Activated naive CD8-positive, alpha-beta T cell treated with anti-CD3 and anti-CD28 coated beads for 36 hours (primary cell): ENCODE data around the gene ANKRD44. TPM values are rescaled to one million over a fixed set of nuclear protein-coding genes. Genes with fewer than 3 reads are reported as not detected.

Experiments used
- DNase-seq: peaks from one replicate; pipeline ENCODE4 v3.0.0; 2021
- H3K27ac Mint-ChIP-seq: one replicate; pipeline ENCODE4 v1.8.0; 2022; ENCODE audit warnings: mild to moderate bottlenecking, moderate library complexity, mixed read lengths
- H3K27me3 Mint-ChIP-seq: one replicate; pipeline ENCODE4 v1.8.0; 2022; ENCODE audit warnings: mild to moderate bottlenecking, mixed read lengths
- H3K36me3 Mint-ChIP-seq: one replicate; pipeline ENCODE4 v1.8.0; 2021; ENCODE audit warnings: mild to moderate bottlenecking, mixed read lengths
- H3K4me1 Mint-ChIP-seq: one replicate; pipeline ENCODE4 v1.8.0; 2021; ENCODE audit warnings: mixed read lengths
- H3K4me3 Mint-ChIP-seq: one replicate; pipeline ENCODE4 v1.8.0; 2022; ENCODE audit warnings: mild to moderate bottlenecking, moderate library complexity, mixed read lengths
- H3K9me3 Mint-ChIP-seq: one replicate; pipeline ENCODE4 v1.8.0; 2022; ENCODE audit warnings: mixed read lengths
- total RNA-seq, 2 experiments: library from RNA; stranded (reverse); gene quantifications; one replicate each; pipeline ENCODE4 v1.2.3, GENCODE V29; 2021

Gene ANKRD44
- total RNA-seq, 2 experiments from 2014 or later, result 118 to 121 TPM

DNA sequence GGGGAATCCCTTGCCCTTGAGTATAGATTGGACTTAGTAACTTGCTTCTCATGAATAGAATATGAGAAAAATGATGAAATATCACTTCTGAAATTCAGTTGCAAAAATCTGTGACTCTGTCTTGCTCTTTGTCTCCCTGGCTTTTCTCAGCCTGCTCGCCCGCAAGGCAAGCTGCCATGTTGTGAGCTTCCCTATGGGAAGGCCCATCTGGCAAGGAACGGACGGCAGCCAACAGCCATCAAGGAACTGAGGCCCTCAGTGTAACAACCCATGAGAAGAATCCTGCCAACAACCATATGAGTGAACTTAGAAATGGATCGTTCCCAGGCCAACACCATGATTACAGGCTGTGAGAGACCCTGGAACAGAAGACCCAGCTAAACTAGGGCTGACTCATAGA, 325.7 kb downstream of the ANKRD44 start:
- no peaks in the 10 kb centered on the region for H3K27me3 Mint-ChIP-seq
- no peak for DNase-seq
- peaks cover 23% of the 10 kb centered on the region for H3K9me3 Mint-ChIP-seq
- peaks cover 53% of the 10 kb centered on the region for H3K36me3 Mint-ChIP-seq
- H3K4me3 Mint-ChIP-seq, result no peak overlapping the region
- H3K4me1 Mint-ChIP-seq, result peaks cover 46% of the 10 kb centered on the region
- H3K27ac Mint-ChIP-seq, result peak overlapping the region; percentile 57

DNA sequence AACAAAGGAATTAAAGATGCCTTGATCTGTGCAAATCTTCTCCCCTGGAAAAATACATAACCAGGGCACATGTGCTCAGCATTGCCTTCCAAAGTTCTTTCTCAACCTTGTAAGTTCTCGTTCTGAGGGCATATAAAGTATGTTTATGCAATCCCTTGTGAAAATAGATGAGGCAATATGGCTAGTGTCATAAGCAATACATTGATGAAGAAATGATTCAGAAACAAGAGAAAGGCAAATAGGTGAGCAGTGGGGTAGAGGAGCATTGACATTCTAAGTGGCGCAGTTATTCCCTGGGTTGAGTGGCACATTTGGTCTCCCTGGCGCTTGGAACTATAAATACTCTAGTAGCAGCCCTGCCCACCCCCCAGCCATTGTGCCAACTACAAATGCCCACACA, 326.6 kb downstream of the ANKRD44 start:
- Mint-ChIP-seq H3K4me1 (peaks cover 37% of the 10 kb centered on the region), H3K36me3 (peaks cover 47% of the 10 kb centered on the region), H3K27me3 (no peaks in the 10 kb centered on the region), H3K9me3 (peaks cover 23% of the 10 kb centered on the region), H3K27ac (peak overlapping the region; percentile 26), H3K4me3 (no peak overlapping the region)
- DNase-seq, result no peak

- Mint-ChIP-seq H3K4me1 (peaks cover 22% of the 10 kb centered on the region), H3K27ac (no peak overlapping the region), H3K4me3 (no peak overlapping the region), H3K36me3 (peaks cover 24% of the 10 kb centered on the region), H3K27me3 (no peaks in the 10 kb centered on the region), H3K9me3 (peaks cover 29% of the 10 kb centered on the region)
- no peak for DNase-seq
These were observed 330.1 kb downstream of the ANKRD44 start for GRCh38 chr2:196980473-196980872.

DNA sequence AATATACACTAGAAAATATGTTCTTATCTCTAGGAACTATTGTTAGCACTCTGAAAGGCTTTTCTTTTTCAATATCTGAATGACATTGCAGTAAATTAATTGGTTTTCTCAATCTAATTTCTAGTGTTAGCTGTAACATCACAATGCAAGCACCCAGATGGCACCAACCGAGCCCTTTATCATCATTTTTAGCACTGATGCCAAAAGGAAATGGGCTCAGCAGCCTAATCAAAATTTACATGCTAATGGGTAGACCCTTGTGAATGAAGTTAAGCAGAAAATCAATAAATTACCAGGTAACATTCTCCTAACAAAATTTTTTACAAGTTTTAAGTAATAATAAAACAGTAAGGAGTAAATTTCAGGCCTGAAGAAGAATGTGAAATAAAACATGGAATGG, 330.6 kb downstream of the ANKRD44 start:
- Mint-ChIP-seq H3K4me3 (no peak overlapping the region), H3K36me3 (peaks cover 20% of the 10 kb centered on the region), H3K9me3 (peaks cover 25% of the 10 kb centered on the region), H3K4me1 (peaks cover 21% of the 10 kb centered on the region), H3K27me3 (no peaks in the 10 kb centered on the region), H3K27ac (no peak overlapping the region)
- no peak for DNase-seq

GRCh38 chr2:196977507-196977906, 333.1 kb downstream of the ANKRD44 start:
- peaks cover 16% of the 10 kb centered on the region for H3K4me1 Mint-ChIP-seq
- DNase-seq, result no peak
- H3K9me3 Mint-ChIP-seq, result peaks cover 13% of the 10 kb centered on the region
- H3K27ac Mint-ChIP-seq, result no peak overlapping the region
- no peaks in the 10 kb centered on the region for H3K27me3 Mint-ChIP-seq
- H3K36me3 Mint-ChIP-seq, result peaks cover 5% of the 10 kb centered on the region
- no peak overlapping the region for H3K4me3 Mint-ChIP-seq

DNA sequence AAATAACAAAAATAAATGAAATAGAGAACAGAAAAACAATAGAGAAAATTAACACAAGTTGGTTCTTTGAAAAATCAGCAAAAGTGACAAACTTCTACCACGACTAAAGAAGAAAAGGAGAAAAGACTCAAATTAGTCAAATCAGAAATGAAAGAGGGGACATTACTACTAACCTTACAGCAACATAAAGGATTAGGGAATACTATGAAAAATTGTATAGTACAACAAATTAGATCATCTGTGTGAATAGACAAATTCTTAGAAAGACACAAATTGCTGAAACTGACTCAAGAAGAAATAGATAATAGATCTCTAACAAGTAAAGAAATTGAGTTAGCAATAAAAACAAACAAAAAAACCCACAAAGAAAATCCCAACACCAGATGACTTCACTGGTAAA, 335.6 kb downstream of the ANKRD44 start:
- Mint-ChIP-seq H3K36me3 (peaks cover 1% of the 10 kb centered on the region), H3K27ac (no peak overlapping the region), H3K9me3 (peaks cover 6% of the 10 kb centered on the region), H3K27me3 (no peaks in the 10 kb centered on the region), H3K4me1 (peaks cover 13% of the 10 kb centered on the region), H3K4me3 (no peak overlapping the region)
- no peak for DNase-seq

- Mint-ChIP-seq H3K27me3 (no peaks in the 10 kb centered on the region), H3K9me3 (peaks cover 3% of the 10 kb centered on the region), H3K36me3 (peaks cover 2% of the 10 kb centered on the region), H3K4me3 (no peak overlapping the region), H3K4me1 (peaks cover 4% of the 10 kb centered on the region), H3K27ac (no peak overlapping the region)
- DNase-seq, result no peak
These were observed 338.9 kb downstream of the ANKRD44 start for GRCh38 chr2:196971574-196972279.

DNA sequence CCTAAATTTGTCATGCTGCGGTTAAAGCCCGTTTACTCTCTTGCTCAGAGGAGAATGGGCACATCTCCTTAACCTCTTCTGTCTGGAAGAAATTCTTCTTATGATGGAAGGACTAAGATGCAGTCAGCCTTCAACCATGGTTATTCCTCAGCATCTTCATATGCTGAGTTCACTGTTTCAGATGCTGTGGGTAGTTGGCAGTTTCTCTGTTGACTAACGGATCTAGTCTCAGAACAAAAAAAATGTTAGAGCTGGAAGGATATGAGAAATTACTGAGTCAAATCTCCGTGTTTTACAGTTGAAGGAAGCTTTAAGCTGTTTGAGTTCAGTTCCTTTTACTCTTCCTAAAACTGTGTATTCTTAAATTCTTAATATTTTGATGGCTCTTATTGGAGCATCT, 340.5 kb downstream of the ANKRD44 start:
- H3K36me3 Mint-ChIP-seq, result peaks cover 2% of the 10 kb centered on the region
- H3K27me3 Mint-ChIP-seq, result no peaks in the 10 kb centered on the region
- H3K4me1 Mint-ChIP-seq, result peaks cover 3% of the 10 kb centered on the region

DNA sequence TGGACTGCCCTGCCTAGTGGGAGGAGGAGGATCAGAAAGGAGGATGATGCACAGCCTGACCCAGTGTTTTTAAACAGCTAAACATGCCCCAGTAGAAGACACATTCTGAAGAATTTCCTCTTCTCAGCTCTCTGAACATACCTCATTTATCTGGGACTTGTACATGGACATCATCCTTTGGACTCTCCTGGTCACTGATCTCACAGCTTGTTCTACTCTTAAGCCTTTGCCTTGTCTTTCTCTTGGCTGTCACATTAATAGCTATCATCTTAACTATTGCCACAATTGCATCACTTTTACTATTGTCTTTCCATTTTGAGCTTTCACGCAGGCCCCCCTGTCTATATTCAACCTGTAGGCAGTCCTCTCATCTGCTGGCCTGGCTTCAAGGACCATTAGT, 342.1 kb downstream of the ANKRD44 start:
- Mint-ChIP-seq H3K4me1 (no peaks in the 10 kb centered on the region), H3K4me3 (no peak overlapping the region), H3K27me3 (no peaks in the 10 kb centered on the region), H3K9me3 (peaks cover 1% of the 10 kb centered on the region), H3K36me3 (peaks cover 2% of the 10 kb centered on the region), H3K27ac (no peak overlapping the region)
- DNase-seq, result no peak

More for the DNA sequence above, 340.5 kb downstream of the ANKRD44 start:
- no peak for DNase-seq
- no peak overlapping the region for H3K4me3 Mint-ChIP-seq
- peaks cover 1% of the 10 kb centered on the region for H3K9me3 Mint-ChIP-seq
- no peak overlapping the region for H3K27ac Mint-ChIP-seq

GRCh38 chr2:196967775-196968174, 342.8 kb downstream of the ANKRD44 start:
- Mint-ChIP-seq H3K27ac (no peak overlapping the region), H3K36me3 (peaks cover 4% of the 10 kb centered on the region), H3K4me3 (no peak overlapping the region), H3K9me3 (peaks cover 1% of the 10 kb centered on the region), H3K4me1 (peaks cover 4% of the 10 kb centered on the region), H3K27me3 (no peaks in the 10 kb centered on the region)
- no peak for DNase-seq

GRCh38 chr2:196967116-196967515, 343.5 kb downstream of the ANKRD44 start:
- peaks cover 10% of the 10 kb centered on the region for H3K4me1 Mint-ChIP-seq

DNA sequence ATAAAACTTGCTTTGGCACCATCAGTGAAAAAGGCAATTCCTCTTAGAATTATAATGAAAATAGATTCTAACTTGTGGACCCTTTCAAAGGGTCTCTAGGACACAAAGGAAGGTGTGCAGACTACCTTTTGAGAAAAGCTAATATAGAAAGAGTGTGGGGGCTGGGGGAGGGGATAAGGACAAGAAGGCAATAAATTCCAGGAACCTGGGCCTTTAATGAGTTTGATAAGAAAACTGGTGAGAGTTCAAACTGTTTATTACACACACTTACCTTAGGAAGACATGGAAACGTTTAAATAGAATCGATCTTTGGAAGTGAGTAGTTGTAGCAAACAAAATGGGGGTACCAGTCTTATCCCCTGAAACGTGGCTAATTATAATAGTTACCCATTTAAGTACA, 344.5 kb downstream of the ANKRD44 start:
- Mint-ChIP-seq H3K4me3 (no peak overlapping the region), H3K4me1 (peaks cover 19% of the 10 kb centered on the region), H3K9me3 (peaks cover 1% of the 10 kb centered on the region), H3K27me3 (no peaks in the 10 kb centered on the region), H3K36me3 (peaks cover 4% of the 10 kb centered on the region), H3K27ac (no peak overlapping the region)
- DNase-seq, result no peak

More at GRCh38 chr2:196967116-196967515, 343.5 kb downstream of the ANKRD44 start:
- no peak for DNase-seq
- no peaks in the 10 kb centered on the region for H3K27me3 Mint-ChIP-seq
- H3K9me3 Mint-ChIP-seq, result peaks cover 1% of the 10 kb centered on the region
- peaks cover 4% of the 10 kb centered on the region for H3K36me3 Mint-ChIP-seq
- no peak overlapping the region for H3K27ac Mint-ChIP-seq
- no peak overlapping the region for H3K4me3 Mint-ChIP-seq

DNA sequence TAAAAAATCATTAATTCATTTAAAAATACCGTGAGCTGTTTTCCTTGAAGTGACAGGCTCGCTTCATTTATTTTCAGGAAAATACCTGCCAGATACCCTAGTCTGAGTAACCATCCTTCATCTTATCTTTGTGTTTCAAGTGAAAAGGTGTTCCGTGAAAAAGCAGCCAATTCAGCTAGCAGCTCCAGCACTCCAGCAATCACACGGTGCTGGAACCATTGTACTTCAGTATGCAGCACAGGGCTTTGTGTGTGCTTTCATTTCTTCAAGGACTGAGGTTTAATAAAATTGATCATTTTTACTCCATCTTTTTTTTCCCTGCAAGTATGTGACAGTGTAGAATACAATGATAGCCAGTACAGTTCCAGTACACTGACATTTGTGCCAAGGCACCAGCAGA, 344.9 kb downstream of the ANKRD44 start:
- no peak overlapping the region for H3K27ac Mint-ChIP-seq
- H3K27me3 Mint-ChIP-seq, result no peaks in the 10 kb centered on the region
- H3K4me1 Mint-ChIP-seq, result peaks cover 19% of the 10 kb centered on the region

GRCh38 chr2:196963961-196964360, 346.6 kb downstream of the ANKRD44 start:
- DNase-seq, result no peak
- H3K36me3 Mint-ChIP-seq, result peaks cover 4% of the 10 kb centered on the region
- H3K27me3 Mint-ChIP-seq, result no peaks in the 10 kb centered on the region
- H3K27ac Mint-ChIP-seq, result no peak overlapping the region
- H3K9me3 Mint-ChIP-seq, result peaks cover 1% of the 10 kb centered on the region
- peaks cover 19% of the 10 kb centered on the region for H3K4me1 Mint-ChIP-seq
- no peak overlapping the region for H3K4me3 Mint-ChIP-seq

More for the DNA sequence above, 344.9 kb downstream of the ANKRD44 start:
- Mint-ChIP-seq H3K9me3 (peaks cover 1% of the 10 kb centered on the region), H3K4me3 (no peak overlapping the region), H3K36me3 (peaks cover 4% of the 10 kb centered on the region)
- no peak for DNase-seq

DNA sequence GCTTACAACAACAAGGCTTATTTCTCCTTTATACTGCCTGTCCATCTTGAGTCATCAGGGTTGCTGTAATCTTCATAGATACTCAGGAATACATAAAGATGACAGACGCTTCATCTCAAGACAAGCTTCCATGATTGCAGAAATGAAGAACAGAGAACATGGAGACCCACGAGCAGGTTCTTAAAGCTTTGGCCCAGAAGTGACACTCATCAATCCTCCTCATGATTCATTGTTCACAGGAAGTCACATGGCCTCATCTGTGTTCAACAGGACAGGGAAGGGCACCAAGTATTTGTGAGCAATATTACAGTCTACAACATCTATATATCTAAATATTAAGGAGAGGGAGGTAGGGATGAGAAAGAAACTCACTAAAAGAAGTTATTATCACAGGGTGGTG, 347.5 kb downstream of the ANKRD44 start:
- no peak for DNase-seq
- Mint-ChIP-seq H3K4me1 (peaks cover 25% of the 10 kb centered on the region), H3K36me3 (peaks cover 4% of the 10 kb centered on the region), H3K27me3 (no peaks in the 10 kb centered on the region), H3K27ac (peak overlapping the region; percentile 46), H3K4me3 (no peak overlapping the region), H3K9me3 (peaks cover 3% of the 10 kb centered on the region)

DNA sequence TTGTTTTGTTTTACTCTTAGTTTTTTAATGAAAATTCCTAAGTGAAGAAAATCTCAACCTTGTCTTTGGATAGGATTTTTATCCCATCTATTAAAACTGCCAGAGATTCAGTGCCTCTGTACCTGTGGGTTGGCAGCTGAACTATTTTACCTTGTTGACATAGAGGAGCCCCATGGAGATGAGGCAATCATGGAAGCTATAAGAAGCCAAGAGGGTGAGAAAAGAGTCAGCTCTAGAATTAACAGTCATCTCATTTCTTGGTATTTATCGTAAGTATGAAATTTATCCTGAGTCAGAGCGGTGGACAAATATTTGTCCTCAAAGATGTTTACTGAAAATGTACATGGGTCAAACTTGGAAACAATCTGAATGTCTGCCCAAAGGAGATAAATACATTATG, 348.3 kb downstream of the ANKRD44 start:
- no peaks in the 10 kb centered on the region for H3K27me3 Mint-ChIP-seq
- H3K27ac Mint-ChIP-seq, result peak overlapping the region; percentile 66
- peak overlapping the region; percentile 20 for H3K4me3 Mint-ChIP-seq
- H3K4me1 Mint-ChIP-seq, result peaks cover 25% of the 10 kb centered on the region
- H3K9me3 Mint-ChIP-seq, result peaks cover 2% of the 10 kb centered on the region
- peaks cover 4% of the 10 kb centered on the region for H3K36me3 Mint-ChIP-seq
- DNase-seq, result no peak
